SHP77 (cell line): ENCODE results near the gene HHEX.
"Not testable (repeated sequence)": the region's sequence is repeated elsewhere in the genome, so short reads cannot be mapped to it uniquely, and the experiment has no call there.

Source experiments
- DNase-seq, 2 experiments: peaks; one replicate each; lab custom pipeline; 2025; lab: John Stamatoyannopoulos, UW

Gene HHEX

DNA sequence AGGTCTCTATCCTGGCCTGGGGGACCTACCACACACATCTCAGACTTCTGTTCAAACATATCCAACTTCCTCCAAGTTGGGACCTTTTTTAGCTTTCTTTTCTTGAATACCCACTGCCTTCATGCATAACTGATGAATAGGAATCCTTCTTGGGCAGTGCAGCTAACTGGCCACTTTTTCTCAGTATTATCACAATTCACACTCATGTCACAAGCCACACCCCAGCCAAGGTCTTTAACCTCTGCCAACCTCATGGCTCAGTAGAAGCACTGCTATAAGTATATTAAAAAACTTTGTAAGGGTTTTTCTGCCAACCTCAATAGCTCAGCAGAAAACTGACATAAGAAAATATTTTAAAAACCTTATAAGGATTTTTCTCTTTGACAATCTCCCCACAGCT is 44.5 kb downstream of the HHEX start:
- DNase-seq, result no peak

DNA sequence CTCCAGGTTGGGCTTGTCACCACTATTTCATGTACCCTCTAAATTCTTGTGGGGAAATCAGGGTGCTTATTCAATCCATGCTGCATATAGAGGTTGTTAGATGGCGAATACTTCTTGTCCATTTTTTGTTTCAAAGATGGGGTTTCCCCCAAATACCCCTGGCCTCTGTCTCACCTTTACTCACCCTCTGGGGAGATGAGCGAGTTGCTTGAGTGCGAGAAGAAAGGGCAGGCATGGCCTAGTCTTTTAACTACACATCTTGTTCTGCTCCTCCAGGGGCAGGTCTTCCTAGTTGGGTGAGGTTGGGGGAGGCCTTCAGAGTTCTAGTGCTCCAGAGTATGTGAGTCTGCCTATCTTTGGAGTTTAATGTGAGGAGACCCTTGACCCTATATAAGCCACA is 46.2 kb downstream of the HHEX start:
- no peak for DNase-seq

DNA sequence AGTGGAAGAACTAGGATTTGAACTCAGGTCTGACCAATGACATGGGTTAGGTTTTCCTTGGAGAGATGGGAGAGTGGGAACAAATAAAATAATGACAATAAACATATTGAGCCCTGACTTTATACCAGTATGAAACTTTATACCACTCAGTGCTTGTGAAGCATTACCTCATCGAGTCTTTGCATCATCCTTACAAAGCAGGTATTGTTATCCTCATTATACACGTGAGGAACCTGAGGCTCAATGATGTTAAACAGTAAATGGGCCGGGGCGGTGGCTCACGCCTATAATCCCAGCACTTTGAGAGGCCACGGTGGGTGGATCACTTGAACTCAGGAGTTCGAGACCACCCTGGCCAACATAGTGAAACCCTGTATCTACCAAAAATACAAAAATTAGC is 47.7 kb downstream of the HHEX start:
- no peak for DNase-seq

DNA sequence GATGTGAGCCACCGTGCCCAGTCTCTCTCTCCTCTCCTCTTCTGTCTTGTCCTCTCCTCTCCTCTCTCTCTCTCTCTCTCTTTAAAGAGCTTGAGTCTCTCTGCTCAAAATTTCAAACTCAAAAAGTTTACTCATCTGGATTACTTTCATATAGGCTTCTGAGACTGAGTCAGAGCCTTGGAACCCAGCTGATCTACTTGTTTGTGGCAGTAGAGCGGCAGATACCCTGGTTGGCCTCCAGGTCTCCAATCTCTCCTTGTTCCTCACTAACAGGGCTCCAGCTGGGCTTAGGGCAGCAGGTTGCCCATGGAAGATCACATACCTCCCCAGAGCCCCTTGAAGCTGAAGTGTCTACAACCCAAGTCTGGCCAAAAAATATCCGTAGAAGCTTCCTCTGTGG is 51.0 kb downstream of the HHEX start:
- no peak for DNase-seq

DNA sequence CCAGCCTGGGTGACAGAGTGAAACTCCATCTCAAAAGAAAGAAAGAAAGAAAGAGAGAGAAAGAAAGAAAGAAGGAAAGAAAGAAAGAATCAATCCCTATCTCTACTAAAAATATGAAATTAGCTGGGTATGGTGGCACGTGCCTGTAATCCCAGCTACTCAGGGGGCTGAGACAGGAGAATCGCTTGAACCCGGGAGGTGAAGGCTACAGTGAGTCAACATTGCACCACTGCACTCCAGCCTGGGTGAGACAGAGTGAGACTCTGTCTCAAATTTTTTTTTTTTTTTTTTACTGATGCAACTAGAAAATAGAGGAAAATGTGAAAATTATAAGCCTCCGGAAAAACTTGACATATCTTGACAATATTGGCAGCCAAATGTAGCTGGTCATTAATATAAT is 52.0 kb downstream of the HHEX start:
- DNase-seq, result not testable (repeated sequence)

DNA sequence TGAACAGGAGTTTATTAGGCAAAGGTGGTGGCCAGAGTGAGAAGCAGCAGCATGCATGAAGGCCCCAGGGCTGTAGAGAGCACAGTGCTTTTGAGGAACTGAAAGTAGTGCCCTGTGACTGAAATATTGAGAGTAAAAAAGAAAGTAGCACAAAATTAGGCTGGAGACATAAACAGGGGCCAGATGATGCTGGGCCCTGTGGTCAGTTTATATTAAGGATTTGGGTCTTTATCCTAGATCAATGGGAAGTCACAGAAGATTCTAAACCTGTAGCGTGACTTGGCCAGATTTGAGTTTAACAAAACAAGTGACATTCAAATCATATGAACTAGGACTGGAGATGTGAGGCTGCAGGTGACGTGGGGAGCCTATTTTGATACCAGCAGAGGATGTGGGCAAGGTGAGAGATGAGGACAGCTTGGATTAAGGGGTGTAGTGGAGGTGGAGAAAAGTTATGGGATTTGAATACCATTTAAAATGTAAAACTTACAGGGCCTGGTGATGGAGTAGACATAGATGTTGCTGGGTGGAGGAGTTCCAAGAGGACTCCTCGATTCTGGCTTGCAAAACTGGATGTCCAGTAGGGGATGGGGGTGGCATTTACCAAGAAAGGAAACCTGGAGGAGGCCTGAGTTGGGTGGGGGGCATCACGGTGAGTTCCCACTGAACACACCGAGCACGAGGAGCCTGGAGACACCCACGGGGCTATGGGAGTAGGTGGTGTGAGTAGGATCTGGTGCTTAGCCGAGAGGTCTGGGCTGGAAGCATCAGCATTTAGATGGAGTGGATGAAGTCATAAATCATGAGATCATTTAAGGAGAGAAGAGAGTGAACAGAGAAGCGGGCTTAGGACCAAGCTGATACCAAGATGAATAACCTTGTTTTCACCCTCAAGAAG is 52.8 kb downstream of the HHEX start:
- no peak for DNase-seq
